ENCODE measurements around the gene STX18.

DNA sequence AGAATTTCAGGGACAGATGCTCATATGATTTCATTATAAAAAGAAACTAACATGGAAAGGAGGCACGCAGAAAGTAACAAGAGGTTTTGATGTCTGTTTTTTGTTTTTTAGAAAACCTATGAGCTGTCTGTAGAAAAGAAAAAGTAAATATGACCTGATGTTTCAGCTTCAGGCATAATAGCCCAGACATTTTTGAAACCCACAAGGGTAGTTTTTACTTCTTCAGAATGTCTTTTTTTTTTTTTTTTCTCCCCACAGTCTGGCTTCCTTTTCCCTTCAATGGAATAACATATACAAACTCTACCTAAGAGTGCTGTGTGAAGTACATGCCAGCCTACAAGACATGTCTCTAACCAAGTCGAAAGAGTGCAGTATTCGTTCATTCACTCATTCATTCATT lies 18.3 kb upstream of the STX18 start:
- TF ChIP-seq, protein P1, sequence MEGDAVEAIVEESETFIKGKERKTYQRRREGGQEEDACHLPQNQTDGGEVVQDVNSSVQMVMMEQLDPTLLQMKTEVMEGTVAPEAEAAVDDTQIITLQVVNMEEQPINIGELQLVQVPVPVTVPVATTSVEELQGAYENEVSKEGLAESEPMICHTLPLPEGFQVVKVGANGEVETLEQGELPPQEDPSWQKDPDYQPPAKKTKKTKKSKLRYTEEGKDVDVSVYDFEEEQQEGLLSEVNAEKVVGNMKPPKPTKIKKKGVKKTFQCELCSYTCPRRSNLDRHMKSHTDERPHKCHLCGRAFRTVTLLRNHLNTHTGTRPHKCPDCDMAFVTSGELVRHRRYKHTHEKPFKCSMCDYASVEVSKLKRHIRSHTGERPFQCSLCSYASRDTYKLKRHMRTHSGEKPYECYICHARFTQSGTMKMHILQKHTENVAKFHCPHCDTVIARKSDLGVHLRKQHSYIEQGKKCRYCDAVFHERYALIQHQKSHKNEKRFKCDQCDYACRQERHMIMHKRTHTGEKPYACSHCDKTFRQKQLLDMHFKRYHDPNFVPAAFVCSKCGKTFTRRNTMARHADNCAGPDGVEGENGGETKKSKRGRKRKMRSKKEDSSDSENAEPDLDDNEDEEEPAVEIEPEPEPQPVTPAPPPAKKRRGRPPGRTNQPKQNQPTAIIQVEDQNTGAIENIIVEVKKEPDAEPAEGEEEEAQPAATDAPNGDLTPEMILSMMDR (IDR thresholded peaks at IDR 0.05) = no peak
- TF ChIP-seq POLR2A (IDR thresholded peaks at IDR 0.05) = no peak

Measured in prostate gland (tissue), 2 donors.